OCI-LY3 (cell line): ENCODE measurements around the gene PTCD2.

Source experiments
- EZH2phosphoT487 ChIP-seq: fragments of 200-600 bp; shearing (Covaris generic); IDR thresholded peaks from 2 replicates; pipeline ENCODE4 v1.6.1; 2018; ENCODE audit warnings: antibody characterized with exemption, mixed run types, low read depth
- TF ChIP-seq, protein P1 (sequence below): fragments of 200-600, 300-600 bp; sonication (generic); IDR thresholded peaks from 2 replicates; pipeline ENCODE4 v1.5.1; 2014; ENCODE audit warnings: antibody characterized with exemption, low read length, low read depth

DNA sequence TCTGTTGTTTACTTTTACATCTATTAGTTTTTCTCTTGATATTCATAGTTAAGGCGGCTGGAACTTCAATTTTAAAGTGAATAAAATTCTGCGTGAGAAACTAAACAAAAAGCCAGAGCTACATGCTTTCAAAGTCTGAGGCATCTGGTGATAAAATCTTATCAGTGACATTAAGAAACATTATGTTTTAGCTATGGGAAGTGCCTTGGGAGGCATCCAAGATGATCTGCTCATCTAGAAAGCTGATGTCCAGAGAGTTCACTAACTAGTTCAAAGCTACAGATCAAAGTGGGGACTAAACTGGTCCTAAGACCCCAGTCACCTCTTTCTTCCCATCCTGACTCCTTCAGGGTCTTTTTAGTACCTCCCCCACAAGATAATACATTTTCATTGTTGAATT lies 37.3 kb upstream of the PTCD2 start:
- TF ChIP-seq, protein P1, sequence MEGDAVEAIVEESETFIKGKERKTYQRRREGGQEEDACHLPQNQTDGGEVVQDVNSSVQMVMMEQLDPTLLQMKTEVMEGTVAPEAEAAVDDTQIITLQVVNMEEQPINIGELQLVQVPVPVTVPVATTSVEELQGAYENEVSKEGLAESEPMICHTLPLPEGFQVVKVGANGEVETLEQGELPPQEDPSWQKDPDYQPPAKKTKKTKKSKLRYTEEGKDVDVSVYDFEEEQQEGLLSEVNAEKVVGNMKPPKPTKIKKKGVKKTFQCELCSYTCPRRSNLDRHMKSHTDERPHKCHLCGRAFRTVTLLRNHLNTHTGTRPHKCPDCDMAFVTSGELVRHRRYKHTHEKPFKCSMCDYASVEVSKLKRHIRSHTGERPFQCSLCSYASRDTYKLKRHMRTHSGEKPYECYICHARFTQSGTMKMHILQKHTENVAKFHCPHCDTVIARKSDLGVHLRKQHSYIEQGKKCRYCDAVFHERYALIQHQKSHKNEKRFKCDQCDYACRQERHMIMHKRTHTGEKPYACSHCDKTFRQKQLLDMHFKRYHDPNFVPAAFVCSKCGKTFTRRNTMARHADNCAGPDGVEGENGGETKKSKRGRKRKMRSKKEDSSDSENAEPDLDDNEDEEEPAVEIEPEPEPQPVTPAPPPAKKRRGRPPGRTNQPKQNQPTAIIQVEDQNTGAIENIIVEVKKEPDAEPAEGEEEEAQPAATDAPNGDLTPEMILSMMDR, result no peak
- no peak for TF ChIP-seq EZH2phosphoT487
